ENCODE measurements around the gene RAB17.
"Not testable (repeated sequence)": the region's sequence is repeated elsewhere in the genome, so short reads cannot be mapped to it uniquely, and the experiment has no call there.

RAB17 gene

GRCh38 chr2:237597196-237598145 is 6.9 kb upstream of the RAB17 start:
- DNase-seq = no peak

- DNase-seq = no peak
Observed at GRCh38 chr2:237596520-237597195, 6.1 kb upstream of the RAB17 start.

DNA sequence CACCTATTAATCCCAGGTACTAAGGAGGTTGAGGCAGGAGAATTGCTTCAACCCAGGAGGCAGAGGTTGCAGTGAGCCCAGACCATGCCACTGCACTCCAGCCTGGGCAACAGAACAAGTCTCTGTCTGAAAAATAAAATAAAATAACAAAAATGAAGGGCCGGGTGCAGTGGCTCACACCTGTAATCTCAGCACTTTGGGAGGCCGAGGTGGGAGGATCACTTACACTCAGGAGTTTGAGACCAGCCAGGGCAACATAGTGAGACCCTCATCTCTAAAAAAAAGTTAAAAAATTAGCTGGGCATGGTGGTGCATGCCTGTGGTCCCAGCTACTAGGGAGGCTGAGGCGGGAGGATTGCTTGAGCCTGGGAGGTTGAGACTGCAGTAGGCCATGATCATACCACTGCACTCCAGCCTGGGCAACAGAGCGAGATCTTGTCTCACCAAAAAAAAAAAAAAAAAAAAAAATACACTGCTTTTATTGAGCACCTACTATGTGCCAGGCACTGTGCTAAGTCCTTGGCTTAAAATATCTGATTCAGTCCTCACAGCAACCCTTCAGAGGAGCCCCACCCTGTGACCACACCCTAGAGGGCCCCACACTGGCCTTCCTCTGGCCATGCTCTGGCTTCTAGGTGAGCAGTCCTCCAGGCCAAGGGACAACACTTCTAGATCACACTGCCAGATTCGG is 5.4 kb upstream of the RAB17 start:
- DNase-seq = not testable (repeated sequence)

DNA sequence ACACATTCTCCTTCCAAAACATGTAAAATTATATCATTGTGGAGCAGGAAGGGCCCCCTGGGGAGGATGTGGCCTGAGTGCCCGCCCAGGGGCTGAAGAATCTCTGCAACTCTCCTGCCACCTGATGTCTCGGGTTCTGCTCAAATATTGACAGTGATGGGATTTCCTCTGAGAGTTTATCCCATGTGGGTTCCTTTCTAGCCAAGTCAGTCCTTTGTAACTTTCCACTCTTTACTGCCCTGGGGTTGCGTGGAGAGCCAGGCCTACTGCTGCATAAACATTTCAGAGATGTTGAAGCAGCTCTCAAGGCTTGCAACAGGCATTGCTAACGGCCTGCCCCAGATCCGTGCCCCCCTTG is 4.0 kb upstream of the RAB17 start:
- DNase-seq = no peak

GRCh38 chr2:237593596-237594320 is 3.2 kb upstream of the RAB17 start:
- no peak for DNase-seq

DNA sequence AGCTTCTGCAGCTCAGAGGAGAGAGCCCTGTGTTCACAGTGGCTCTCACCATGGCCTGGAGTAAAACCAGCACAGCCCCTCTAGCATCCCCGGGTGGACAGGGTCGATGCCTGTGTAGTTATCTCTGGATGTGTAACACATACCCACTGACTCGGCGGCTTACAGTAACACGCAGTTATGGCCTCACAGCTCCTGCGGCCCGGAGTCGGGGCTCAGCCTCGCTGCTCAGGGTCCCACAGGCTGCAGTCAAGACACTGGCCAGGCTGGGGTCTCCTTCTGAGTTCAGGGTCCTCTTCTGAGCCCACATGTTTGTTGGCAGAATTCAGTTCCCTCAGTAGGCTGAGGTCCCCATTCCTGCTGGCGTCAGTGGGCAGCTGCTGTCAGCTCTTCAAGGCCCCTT is 2.5 kb upstream of the RAB17 start:
- DNase-seq = no peak

- DNase-seq = no peak
Observed at GRCh38 chr2:237592425-237592980, 2.0 kb upstream of the RAB17 start.

- peak; percentile 45 for DNase-seq
Observed at GRCh38 chr2:237591141-237591881, 777 bp upstream of the RAB17 start.

DNA sequence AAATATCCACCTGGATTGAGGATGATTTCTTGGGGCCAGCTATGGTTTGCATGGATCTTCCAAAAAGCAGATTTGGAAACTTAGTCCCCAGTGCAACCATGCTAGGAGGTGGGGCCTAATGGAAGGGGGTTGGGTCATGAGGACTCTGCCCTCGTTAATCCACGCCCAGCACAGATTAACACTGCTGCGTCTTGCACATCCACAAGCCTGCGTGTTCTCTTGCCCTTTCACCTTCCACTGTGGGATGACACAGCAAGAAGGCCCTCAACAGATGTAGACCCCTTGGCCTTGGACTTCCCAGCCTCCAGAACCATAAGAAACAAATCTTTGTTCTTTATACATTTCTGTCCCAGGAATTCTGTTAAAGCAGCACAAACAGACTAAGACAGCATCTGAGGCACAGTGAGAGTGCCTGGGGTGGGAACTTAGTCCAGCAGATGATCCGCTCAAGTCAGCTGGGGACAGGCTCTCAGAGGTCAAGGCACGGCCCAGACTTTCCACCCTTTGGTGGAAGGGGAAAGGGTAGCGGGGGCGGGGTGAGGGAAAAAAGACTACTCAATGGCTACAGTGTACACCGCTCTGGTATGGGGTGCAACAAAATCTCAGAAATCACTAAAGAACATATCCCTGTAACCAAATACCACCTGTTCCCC is 2.4 kb downstream of the RAB17 start:
- no peak for DNase-seq

GRCh38 chr2:237585590-237586221 is 4.8 kb downstream of the RAB17 start:
- DNase-seq = no peak

DNA sequence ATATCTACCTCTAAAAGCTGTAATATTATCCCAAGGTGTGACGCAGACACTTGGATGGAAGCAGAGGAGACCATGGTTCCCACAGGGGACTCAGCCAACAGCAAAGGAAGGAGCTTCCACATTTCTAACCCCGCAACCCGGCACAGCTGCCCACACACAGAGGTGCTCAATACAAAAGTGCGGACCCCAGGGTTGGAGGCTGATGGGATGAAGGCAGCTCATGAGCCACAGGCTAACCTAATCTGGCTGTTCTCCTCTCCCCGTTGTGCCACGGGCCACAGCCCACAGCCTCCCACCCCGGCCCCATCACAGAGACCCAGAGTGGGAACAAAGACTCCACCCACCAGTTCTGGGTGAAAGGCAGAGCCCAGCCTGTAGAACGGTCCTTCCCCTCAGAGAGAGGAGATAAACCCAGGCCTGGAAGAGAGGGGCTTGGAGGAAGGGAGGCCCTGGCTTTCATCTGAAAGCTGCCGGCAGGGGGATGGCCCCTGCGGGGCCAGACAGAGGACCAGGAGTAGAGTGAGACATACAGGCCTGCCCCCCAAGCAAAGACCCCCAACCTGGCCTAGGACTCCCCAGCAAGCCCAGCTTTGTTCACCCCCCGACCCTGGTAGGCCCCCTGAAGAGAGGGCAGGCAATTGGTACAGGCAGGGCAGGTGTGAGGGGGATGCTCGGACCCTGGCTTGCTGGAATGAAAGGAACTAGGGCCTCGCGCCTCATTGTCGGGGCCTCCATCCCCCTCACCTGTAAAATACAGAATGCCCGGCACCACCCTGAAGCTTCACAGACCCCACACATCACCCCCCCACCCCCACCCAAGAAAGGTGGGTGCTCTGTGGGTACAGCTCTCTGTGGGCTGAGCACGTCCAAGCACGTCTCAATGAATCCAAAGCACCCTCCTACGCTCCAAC is 6.9 kb downstream of the RAB17 start:
- DNase-seq = no peak

DNA sequence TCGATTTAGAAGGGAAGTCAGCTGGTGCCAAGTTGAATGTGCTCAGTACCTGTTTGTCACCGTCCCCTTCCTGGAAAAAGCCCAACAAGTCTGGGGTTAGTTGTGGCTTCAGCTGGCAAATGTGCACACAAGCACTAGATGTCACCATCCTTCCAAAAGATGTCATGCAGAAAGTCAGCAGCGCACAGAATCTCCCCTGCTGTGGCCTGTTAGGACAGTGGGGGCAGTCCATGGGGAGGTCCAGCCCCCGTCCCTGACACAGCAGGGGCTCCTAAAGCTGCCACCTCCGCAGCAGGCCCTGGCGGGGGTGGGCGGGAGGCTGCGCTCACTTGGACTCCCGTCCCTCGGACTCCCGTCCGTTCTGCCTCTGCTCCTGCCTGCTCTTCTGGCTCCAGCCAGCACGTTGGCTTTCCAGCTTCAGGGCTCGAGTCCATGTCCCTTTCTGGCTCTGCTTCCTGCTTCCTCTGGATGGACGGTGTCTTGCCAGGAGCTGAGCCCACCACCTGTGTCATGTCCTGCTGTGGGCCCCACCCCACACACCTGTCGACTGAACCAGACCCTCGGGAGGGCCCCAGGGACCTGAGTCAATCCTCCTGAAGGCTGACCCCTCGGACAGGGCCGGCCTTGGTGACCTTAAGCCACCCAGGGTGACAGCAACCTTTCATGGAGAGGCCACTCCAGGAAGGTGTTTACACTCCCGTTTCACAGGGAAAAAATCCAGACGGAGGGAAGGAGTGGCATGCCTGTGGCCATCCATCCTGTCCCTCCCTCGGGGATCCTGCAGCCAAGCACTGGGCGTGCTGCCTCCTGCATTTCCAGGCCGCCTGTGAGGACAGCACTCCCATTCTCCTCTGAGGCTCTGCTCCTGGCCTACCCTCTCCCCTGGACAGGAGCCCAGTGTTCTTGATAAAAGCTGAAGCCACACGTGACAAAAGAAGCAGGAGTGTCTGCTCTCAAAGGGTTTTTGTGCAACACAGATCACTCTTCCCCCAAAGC is 8.5 kb downstream of the RAB17 start:
- peak; percentile 29 for DNase-seq

GRCh38 chr2:237581326-237581725 is 9.2 kb downstream of the RAB17 start:
- DNase-seq = no peak

DNA sequence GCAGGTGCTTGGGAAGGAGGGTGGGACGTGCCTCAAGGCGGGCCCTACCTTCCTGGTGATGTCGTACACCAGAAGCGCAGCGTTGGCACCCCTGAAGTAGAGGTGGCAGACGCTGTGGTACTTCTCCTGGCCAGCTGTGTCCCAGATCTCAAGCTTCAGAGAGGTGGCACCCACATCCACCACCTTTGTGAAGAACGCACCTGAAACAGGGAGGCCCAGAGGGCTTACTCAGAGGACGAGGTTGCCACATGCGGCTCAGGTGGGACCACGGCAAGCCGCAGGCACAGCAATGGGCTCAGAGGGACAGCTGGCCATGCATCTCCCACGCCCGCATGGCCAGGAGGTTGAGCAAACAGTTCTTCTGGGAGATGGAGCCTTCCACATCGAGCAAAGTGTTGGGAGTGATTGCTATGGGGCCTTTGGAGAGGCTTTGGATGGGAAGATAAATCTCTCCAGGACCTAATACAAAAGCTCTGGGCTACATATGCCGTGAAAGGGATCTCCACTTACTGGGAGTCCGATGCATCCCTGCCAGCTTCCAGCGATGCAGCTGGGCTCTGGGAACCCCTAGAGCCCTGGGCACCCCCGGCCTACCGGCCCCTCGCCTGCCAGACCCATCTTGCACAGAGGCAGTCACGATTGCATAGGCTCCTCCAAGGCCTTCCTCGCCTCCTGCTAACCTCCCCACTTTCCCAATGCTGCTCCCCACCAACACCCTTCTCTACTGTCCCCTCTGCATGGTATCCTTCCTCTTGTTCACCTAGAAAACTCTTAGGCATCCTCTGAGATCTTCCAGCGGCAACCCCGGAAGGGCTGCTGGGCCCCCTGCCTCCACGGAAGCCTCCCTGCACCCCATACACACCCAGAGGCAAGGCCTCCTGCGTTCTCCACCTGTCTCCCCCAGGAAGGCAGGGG is 12.3 kb downstream of the RAB17 start:
- DNase-seq = no peak

- DNase-seq = no peak
Observed at GRCh38 chr2:237577458-237577857, 13.1 kb downstream of the RAB17 start.

DNA sequence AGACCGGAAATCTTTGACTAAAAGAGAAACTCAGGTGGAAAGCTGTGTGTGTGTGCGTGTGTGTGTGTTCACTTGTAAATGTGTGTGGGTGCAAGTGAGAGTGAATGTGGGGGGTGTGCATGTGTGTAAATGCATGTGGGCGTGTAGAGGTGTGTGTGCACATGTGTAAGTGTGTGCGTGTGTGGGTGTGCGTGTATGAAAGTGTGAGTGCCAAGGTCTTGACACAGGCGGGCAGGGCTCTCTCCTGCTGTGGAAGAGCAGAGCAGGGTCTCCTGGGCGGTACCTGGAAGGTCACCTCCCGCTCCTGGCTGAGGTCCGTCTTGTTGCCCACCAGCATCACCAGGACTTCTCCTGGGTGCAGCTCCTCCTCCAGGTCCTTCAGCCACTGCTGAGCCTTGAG is 13.6 kb downstream of the RAB17 start:
- no peak for DNase-seq

Data from DMS79 (cell line).